Posterior cingulate gyrus (tissue), 11 donors: ENCODE data around the gene APOL1.
A peak's percentile ranks its signal among the peaks of the same experiment; 100 is the strongest.
"Not testable (repeated sequence)": the region's sequence is repeated elsewhere in the genome, so short reads cannot be mapped to it uniquely, and the experiment has no call there.

Source experiments
- DNase-seq, 10 donors: peaks; one replicate each; pipeline versions ENCODE4 v3.0.0 to v3.0.0-alpha.2; 2020 to 2021; ENCODE audit warnings: mixed read lengths in 3 of 10
- intact Hi-C: fragments of 100-400 bp; cut with DNase I; formaldehyde crosslinking; loops from one replicate; pipeline ENCODE4 v1.15.1; 2023

APOL1 gene

GRCh38 chr22:36261675-36262074 lies 8.7 kb downstream of the APOL1 start:
- peak in 1 of 10 donors; percentile 35 for DNase-seq
- intact Hi-C loops = not testable (repeated sequence)

GRCh38 chr22:36262307-36262706 lies 9.4 kb downstream of the APOL1 start:
- DNase-seq = peak in 1 of 10 donors; percentile 39
- intact Hi-C loops = not testable (repeated sequence)

- intact Hi-C loops = not testable (repeated sequence)
- peak in 1 of 10 donors; percentile 42 for DNase-seq
These were observed 10.3 kb downstream of the APOL1 start for GRCh38 chr22:36263216-36263673.

DNA sequence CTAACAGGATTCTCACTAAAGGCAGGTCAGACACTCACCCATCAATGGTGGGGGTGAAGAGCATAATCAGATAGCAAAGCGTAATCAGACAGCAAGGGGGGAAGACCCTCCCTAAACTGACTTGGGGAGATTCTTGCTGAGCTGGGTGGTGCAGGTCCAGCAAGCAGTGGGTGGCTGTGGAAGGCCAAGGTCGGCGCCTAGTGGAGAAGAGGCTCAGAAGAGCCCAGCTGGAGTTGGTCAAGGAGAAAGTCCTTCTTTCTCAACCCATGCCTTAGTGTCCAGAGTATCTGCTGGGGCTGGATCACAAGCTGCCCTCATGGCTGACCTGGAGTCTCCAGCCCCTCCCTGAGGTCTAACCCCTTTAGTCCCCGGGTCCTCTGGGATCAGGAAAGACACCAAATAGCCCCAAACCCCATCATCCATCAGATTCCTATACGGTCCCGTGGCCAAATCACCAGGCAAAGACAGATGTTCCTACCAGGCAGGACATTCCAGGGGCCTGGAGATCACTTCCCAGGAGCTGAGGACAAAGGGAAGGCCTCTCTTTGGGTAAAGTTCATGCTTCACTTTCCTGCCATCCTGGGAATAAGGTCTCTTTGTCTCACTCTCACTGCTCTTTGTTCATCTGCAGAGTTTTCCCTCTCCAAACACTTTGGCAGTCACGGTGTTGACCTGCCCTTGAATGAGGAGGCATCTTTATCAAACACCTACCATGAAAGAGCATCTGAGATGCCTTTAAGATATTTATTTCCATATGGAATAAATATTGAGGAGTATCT lies 11.1 kb downstream of the APOL1 start:
- peak in 1 of 10 donors; percentile 69 for DNase-seq
- intact Hi-C loops = not testable (repeated sequence)

DNA sequence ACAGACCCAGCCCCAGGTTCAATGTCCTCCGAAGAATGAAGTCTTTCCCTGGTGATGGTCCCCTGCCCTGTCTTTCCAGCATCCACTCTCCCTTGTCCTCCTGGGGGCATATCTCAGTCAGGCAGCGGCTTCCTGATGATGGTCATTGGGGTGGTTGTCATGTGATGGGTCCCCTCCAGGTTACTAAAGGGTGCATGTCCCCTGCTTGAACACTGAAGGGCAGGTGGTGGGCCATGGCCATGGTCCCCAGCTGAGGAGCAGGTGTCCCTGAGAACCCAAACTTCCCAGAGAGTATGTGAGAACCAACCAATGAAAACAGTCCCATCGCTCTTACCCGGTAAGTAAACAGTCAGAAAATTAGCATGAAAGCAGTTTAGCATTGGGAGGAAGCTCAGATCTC lies 14.1 kb downstream of the APOL1 start:
- DNase-seq = peak in 1 of 10 donors; percentile 55
- intact Hi-C loops = no loop called here

DNA sequence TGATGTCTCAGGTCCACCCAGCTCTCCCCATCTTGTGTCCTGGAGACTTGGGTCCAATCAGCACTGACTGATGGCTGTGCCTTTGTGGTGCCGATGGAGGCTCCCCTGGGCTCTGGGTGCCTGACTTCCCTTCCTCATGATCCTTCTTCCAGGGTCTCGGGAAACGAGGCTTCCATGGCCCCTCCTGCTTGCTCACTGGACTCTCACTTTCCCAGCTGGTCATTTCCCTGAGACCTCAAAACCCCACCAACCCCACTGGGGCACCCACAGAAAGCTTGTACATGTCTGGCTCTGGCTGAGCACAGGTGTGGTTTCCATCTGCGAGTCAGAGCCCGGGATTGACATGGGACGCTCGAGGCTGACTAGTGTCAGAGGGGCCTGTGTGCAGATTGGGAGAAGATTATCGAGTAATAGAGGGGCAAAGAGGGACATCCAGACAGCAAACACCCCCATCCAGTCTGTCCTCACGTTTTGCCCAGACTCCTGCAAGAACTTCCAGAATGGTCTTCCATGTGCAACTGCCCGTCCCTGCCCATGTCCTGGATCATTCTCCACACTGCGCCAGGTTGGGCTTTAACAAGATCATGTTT lies 15.1 kb downstream of the APOL1 start:
- peak in 1 of 10 donors; percentile 51 for DNase-seq
- intact Hi-C loops = no loop called here

DNA sequence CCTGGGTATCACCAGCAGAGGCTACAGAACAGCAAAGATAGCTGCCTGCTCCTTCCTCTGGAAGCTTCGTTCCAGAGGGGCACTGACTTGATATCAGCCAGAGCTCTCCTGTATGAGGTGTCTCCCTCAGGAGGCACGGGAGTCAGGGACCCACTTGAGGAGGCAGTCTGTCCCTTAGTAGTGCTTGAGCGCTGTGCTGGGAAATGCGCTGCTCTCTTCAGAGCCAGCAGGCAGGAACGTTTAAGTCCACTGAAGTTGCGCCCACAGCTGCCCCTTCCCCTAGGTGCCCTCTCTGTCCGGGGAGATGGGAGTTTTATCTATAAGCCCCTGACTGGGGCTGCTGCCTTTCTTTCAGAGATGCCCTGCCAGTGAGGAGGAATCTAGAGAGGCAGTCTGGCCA lies 18.3 kb downstream of the APOL1 start:
- DNase-seq, intact Hi-C loops: not testable (repeated sequence)

GRCh38 chr22:36271951-36272350 lies 19.0 kb downstream of the APOL1 start:
- intact Hi-C loops, DNase-seq: not testable (repeated sequence)

DNA sequence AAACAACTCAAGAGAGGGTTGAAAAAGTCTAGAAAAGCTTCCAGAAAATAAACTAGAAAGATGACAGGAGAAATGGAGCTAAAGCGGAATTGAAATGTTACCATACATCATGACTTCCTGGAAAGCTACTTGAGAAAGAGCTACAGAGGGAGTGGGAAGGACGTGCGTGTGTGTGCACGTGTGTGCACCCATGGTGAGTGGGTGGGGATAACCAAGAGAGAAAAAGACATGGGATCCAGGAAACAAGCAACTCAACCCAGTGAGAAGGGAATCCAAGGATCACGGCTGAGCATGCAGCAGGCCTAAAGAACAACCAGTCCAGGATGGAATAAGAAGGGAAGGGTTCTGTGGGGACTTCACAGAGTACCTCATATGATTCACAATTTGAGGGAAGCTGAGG lies 21.6 kb downstream of the APOL1 start:
- intact Hi-C loops = no loop called here
- DNase-seq = no peak

DNA sequence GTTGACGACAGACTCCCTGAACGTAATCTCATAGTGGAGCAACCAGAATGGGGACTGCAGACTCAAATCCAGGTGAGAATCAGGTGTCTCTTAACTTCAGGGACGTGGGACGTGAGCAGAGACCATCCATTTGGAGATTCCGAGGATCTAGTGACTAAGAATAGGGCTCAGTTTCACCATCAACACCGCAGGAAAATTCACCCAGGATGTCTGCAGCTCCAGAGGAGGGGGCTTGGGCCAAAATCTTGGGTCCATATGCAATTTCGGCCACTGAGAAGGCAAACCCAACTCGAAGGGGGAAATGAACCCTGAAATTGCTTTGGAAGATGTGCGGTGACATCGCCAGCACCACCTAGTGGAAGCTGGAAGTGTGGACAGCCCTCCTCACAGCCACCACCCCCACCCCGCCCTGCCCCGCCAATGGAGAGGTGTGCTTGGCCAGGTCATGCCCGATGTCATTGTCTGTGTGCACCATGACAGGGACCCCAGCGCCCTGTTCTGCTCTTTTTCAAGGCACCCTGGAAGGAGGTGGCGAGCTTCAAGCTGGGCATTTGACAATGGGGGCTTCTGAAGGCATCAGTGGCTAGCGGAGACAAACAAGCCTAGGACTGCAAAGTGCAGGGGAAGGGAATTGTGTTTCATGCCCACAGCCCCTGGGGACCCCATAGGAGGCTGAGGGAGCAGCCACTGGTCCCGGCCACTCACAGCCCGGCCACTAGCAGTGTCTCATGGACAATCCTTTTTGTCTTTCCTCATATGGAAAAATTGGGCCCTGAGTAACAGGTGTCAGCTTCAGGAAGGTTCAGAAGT lies 24.8 kb downstream of the APOL1 start:
- intact Hi-C loops = loop anchor here (2.0 to 5.0 kb wide), 2 partner anchors 40 to 81 kb away; partner anchors contain the start of gene APOL2
- DNase-seq = peak in 9 of 10 donors; percentile 48 to 91 (median 62)

DNA sequence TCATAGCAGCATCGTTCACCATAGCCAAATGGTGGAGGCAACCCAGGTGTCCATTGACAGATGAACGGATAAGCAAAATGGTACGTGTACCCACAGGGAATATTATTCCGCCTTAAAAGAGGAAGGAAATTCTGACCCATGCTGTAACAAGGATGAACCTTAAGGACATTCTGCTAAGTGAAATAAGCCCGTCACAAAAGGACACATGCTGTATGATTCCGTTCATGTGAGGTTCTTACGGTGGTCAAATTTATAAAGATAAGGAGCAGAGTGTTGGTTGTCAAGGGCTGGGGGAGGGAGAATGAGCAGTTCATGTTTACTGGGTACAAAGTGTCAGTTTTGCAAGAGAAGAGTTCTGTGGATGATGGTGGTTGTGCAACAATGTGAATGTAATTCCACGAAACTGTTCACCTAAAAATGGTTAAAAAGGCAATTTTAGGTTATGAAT lies 26.3 kb downstream of the APOL1 start:
- DNase-seq = no peak
- intact Hi-C loops = loop anchor here (5.0 kb wide), 1 partner anchor 42 kb away; the partner anchor contains the start of gene APOL2

DNA sequence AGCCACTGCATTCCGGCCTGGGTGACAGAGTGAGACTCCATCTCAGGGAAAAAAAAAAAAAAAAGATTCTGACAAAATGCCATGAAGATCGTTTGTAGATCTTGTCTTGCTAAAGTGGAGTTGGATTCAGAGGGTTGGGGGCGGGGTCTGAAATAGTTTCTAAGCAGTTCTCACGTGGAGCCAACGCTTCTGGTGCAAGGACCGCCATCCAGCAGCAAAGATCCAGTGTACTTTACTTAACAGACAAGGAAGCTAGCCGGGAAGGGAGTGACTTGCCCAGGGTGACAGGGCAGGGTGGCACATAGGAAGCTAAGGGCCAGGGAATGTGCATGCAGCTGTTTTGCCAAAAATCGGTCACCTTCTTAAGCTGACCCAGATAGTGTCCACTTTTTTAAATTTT lies 27.4 kb downstream of the APOL1 start:
- intact Hi-C loops = no loop called here
- DNase-seq = peak in 3 of 10 donors; percentile 33 to 44 (median 42)

DNA sequence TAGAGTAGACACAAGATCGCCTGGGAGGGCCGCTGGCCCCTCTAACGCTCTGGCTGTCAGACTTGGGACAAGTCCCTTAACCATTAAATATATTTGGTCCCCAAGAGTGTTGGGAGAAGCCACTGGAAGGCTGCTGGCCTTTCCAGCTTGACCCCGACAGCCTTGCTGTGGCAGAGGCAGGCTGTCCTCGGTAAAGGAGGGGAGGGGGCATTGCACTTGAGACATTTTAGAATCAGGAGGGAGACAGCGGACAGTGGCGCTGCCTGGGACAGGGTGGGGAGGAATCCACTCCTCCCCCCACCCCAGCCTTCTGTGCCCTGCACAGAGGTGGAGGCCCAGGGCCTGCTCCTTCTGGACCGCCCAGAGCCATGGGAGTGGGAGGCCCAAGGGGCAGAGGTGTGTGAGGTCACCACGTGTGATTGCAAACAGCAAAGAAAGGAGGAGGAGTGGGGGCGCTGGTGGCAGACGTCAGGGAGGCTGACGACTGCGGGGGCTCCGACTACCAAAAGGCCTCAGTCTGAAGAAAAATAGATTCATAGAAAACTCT lies 28.9 kb downstream of the APOL1 start:
- intact Hi-C loops = no loop called here
- peak in 3 of 10 donors; percentile 29 to 66 (median 40) for DNase-seq

GRCh38 chr22:36282328-36282831 lies 29.4 kb downstream of the APOL1 start:
- DNase-seq = peak in 3 of 10 donors; percentile 52 to 67 (median 62)
- intact Hi-C loops = no loop called here

DNA sequence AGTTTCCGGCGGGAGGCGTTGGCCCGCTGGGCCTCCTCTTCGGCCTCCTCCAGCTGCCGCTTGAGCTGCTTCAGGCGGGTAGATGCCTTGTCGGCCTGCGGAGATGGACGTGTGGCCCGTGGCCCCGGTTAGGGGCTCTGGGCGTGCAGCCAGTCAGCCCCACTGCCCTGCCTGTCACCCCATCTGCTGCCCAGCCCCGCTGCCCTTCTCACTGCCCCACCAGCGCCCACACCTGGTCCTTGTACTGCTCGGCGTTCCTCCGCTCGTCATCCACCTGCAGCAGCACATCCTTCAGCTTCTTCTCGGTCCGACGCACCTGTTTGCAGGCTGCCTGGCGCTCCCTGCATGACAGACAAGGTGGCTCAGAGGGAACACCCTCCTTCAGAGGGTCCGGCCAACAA lies 31.2 kb downstream of the APOL1 start:
- DNase-seq = peak in 2 of 10 donors; percentile 71 to 75
- intact Hi-C loops = no loop called here

GRCh38 chr22:36285017-36285416 lies 32.1 kb downstream of the APOL1 start:
- DNase-seq = peak in 2 of 10 donors; percentile 60 to 77
- intact Hi-C loops = no loop called here

DNA sequence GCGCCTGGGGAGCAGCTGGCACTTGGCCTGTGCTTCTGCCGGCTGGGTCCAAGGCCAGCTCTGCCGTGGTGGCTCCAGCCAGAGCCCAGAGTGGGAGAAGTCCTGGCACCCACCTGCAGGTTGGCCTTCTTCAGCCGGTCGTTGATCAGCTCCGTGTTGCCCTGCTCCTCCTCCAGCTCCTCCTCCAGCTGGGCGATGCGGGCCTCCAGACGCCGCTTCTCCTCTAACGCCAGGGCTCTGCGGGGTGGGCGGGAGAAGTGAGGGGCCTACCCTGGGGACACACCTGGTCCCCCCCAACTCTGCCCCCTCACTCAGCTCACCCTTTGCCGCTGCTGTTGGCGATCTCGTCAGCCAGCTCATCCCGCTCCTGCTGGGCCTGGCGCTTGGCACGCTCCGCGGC lies 32.6 kb downstream of the APOL1 start:
- DNase-seq = peak in 2 of 10 donors; percentile 67 to 78
- intact Hi-C loops = no loop called here

- peak; percentile 71 to 98 (median 82) for DNase-seq
- intact Hi-C loops = loop anchor here (2.0 kb wide), 1 partner anchor 142 kb away; no protein-coding TSS in a partner anchor
These were observed 33.4 kb downstream of the APOL1 start for GRCh38 chr22:36286096-36286957.
